GM19372 (cell line): ENCODE data around the gene TXN2.
"Not testable (repeated sequence)": the region's sequence is repeated elsewhere in the genome, so short reads cannot be mapped to it uniquely, and the experiment has no call there.

Experiments used
- ATAC-seq: cut with Tn5 transposase; IDR thresholded peaks from one replicate; pipeline ENCODE4 v1.9.1; 2021; ENCODE audit warnings: mild to moderate bottlenecking, low read depth, moderate library complexity; ENCODE audit not compliant: unreplicated experiment

TXN2 gene

GRCh38 chr22:36456464-36456845 is 25.0 kb downstream of the TXN2 start:
- ATAC-seq, result no peak

GRCh38 chr22:36455571-36456463 is 25.6 kb downstream of the TXN2 start:
- ATAC-seq, result no peak

GRCh38 chr22:36454916-36455570 is 26.4 kb downstream of the TXN2 start:
- peak; percentile 67 for ATAC-seq

- no peak for ATAC-seq
Observed at GRCh38 chr22:36453855-36454378, 27.5 kb downstream of the TXN2 start.

GRCh38 chr22:36452978-36453607 is 28.3 kb downstream of the TXN2 start:
- ATAC-seq, result not testable (repeated sequence)

GRCh38 chr22:36452250-36452977 is 29.0 kb downstream of the TXN2 start:
- no peak for ATAC-seq

GRCh38 chr22:36450923-36451322 is 30.5 kb downstream of the TXN2 start:
- ATAC-seq, result not testable (repeated sequence)

GRCh38 chr22:36449596-36450175 is 31.8 kb downstream of the TXN2 start:
- ATAC-seq, result no peak

- ATAC-seq, result no peak
Observed at GRCh38 chr22:36447632-36448031, 33.8 kb downstream of the TXN2 start.

GRCh38 chr22:36445158-36445668 is 36.2 kb downstream of the TXN2 start:
- no peak for ATAC-seq

- no peak for ATAC-seq
Observed at GRCh38 chr22:36443198-36443770, 38.2 kb downstream of the TXN2 start.

GRCh38 chr22:36442506-36443197 is 38.8 kb downstream of the TXN2 start:
- ATAC-seq, result no peak

- no peak for ATAC-seq
Observed at GRCh38 chr22:36440429-36441002, 40.9 kb downstream of the TXN2 start.

GRCh38 chr22:36439481-36440271 is 41.8 kb downstream of the TXN2 start:
- ATAC-seq, result no peak

GRCh38 chr22:36435516-36436415 is 45.7 kb downstream of the TXN2 start:
- no peak for ATAC-seq

- ATAC-seq, result no peak
Observed at GRCh38 chr22:36433318-36434231, 47.9 kb downstream of the TXN2 start.
